ENCODE results near the gene SORL1.

The SORL1 gene

GRCh38 chr11:121681550-121682268, 229.6 kb downstream of the SORL1 start:
- no peak overlapping the region for H3K27ac ChIP-seq (ENCODE audit: low read depth, low read length)
- H3K4me1 ChIP-seq (ENCODE audit: control insufficient read depth, low read depth, low read length), result no peaks in the 10 kb centered on the region
- H2BK120ac ChIP-seq (ENCODE audit: low read depth, low read length), result no peak overlapping the region
- H3K36me3 ChIP-seq (ENCODE audit: control insufficient read depth, insufficient read depth, low read length), result no peaks in the 10 kb centered on the region
- H4K5ac ChIP-seq (ENCODE audit: low read length), result no peak overlapping the region
- H3K79me2 ChIP-seq (ENCODE audit: control insufficient read depth, insufficient read depth, low read length), result no peaks in the 10 kb centered on the region
- no peak overlapping the region for H3K23ac ChIP-seq (ENCODE audit: low read length)
- no peak overlapping the region for H2AK5ac ChIP-seq (ENCODE audit: low read length)
- H2BK15ac ChIP-seq (replicated peaks; ENCODE audit: low read depth), result no peak overlapping the region
- no peaks in the 10 kb centered on the region for H3K27me3 ChIP-seq (ENCODE audit: insufficient read depth, low read length, poor library complexity)
- WGBS (ENCODE audit: extremely low coverage, insufficient coverage, low lambda C conversion rate), result no CpG with 5 or more reads among the region's 1 CpG
- no peak overlapping the region for H3K56ac ChIP-seq (ENCODE audit: low read length)
- H3K4me3 ChIP-seq (ENCODE audit: low read length), result no peak overlapping the region
- DNase-seq, result no peak
- no peak overlapping the region for H2BK5ac ChIP-seq (ENCODE audit: low read length)
- H3K9ac ChIP-seq (ENCODE audit: low read length), result no peak overlapping the region
- H4K8ac ChIP-seq (ENCODE audit: low read depth, low read length), result no peak overlapping the region
- H3K4ac ChIP-seq (ENCODE audit: low read depth, low read length), result no peak overlapping the region
- no peak overlapping the region for H3K4me2 ChIP-seq (ENCODE audit: low read length)
- H3K18ac ChIP-seq (ENCODE audit: low read length), result no peak overlapping the region
- no peaks in the 10 kb centered on the region for H3K79me1 ChIP-seq (ENCODE audit: low read length)

Data from mesendoderm (in vitro differentiated cells).